OCI-LY3 (cell line): ENCODE data around the gene ZNF385C.

Source experiments
- EZH2phosphoT487 ChIP-seq: fragments of 200-600 bp; shearing (Covaris generic); IDR thresholded peaks from 2 replicates; pipeline ENCODE4 v1.6.1; 2018; ENCODE audit warnings: antibody characterized with exemption, mixed run types, low read depth
- TF ChIP-seq, protein P1 (sequence below): fragments of 200-600, 300-600 bp; sonication (generic); IDR thresholded peaks from 2 replicates; pipeline ENCODE4 v1.5.1; 2014; ENCODE audit warnings: antibody characterized with exemption, low read length, low read depth

DNA sequence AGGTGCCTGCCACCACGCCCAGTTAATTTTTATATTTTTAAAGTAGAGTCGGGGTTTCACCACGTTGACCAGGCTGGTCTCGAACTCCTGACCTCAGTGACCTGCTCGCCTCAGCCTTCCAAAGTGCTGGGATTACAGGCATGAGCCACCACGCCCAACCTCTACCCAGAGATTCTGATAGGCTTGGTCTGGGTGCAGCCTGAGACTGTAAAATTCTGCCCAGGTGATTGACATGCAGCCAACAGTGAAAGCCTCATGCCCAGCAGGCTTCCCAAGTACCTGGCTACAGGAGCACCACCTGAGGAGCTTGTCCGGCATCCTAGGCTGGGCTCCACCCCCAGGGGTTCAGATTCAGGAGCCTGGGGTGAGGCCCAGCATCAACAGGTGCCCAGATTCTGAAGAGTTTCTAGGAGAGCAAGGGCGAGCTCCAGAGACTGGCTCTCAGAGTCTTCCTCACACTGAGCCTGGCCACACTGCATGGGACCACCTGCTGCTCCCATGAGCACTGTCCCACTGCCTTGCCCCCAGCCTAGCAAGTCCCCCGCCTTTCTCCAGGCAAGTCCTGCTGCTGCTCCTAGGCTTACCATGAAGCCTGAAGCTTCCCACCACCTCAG lies 16.6 kb downstream of the ZNF385C start:
- TF ChIP-seq, protein P1, sequence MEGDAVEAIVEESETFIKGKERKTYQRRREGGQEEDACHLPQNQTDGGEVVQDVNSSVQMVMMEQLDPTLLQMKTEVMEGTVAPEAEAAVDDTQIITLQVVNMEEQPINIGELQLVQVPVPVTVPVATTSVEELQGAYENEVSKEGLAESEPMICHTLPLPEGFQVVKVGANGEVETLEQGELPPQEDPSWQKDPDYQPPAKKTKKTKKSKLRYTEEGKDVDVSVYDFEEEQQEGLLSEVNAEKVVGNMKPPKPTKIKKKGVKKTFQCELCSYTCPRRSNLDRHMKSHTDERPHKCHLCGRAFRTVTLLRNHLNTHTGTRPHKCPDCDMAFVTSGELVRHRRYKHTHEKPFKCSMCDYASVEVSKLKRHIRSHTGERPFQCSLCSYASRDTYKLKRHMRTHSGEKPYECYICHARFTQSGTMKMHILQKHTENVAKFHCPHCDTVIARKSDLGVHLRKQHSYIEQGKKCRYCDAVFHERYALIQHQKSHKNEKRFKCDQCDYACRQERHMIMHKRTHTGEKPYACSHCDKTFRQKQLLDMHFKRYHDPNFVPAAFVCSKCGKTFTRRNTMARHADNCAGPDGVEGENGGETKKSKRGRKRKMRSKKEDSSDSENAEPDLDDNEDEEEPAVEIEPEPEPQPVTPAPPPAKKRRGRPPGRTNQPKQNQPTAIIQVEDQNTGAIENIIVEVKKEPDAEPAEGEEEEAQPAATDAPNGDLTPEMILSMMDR, result no peak
- no peak for TF ChIP-seq EZH2phosphoT487
